Thyroid gland (tissue), 4 donors: ENCODE measurements around the gene KCNMA1. TPM values are rescaled to one million over a fixed set of nuclear protein-coding genes. Genes with fewer than 3 reads are reported as not detected.

Experiments
- DNase-seq, 2 donors: peaks; one replicate each; pipeline ENCODE4 v3.0.0-alpha.2; 2019
- H3K27ac ChIP-seq, 3 donors: fragments of 200-600 bp; sonication (generic); 1 replicate in 2 of 3; 2 replicates in 1 of 3; pipeline ENCODE4 v1.5.1; 2016 to 2019; ENCODE audit warnings: mild to moderate bottlenecking in 1 of 3, moderate library complexity in 1 of 3
- H3K27me3 ChIP-seq: fragments of 200-600 bp; sonication (generic); one replicate; pipeline ENCODE4 v1.5.1; 2019
- H3K36me3 ChIP-seq, 2 donors: fragments of 200-600 bp; sonication (generic); one replicate each; pipeline ENCODE4 v1.5.1; 2016 to 2019
- H3K4me1 ChIP-seq, 2 donors: fragments of 200-600 bp; sonication (generic); one replicate each; pipeline ENCODE4 v1.5.1; 2017 to 2019
- H3K4me3 ChIP-seq, 3 donors: fragments of 200-600 bp; sonication (generic); replicated peaks in 1 of 3; 1 replicate in 2 of 3; 2 replicates in 1 of 3; pipeline ENCODE4 v1.5.1; 2016; ENCODE audit warnings: mild to moderate bottlenecking in 1 of 3
- H3K9me3 ChIP-seq: fragments of 200-600 bp; sonication (generic); one replicate; pipeline ENCODE4 v1.5.1; 2017
- CTCF ChIP-seq, 6 experiments: fragments of 200-600 bp in 3 of 6; fragments of 450-650 bp in 3 of 6; sonication (generic) in 3 of 6; IDR thresholded peaks; one replicate each; pipeline ENCODE4 v1.5.1; 2016 to 2019; ENCODE audit warnings: antibody characterized with exemption in 6 of 6, mild to moderate bottlenecking in 2 of 6, inconsistent platforms in 1 of 6, moderate library complexity in 1 of 6
- POLR2A ChIP-seq, 2 donors: fragments of 450-650 bp; IDR thresholded peaks; one replicate each; pipeline ENCODE4 v1.6.1; 2017; ENCODE audit warnings: antibody characterized with exemption in 2 of 2, mild to moderate bottlenecking in 2 of 2, moderate library complexity in 1 of 2
- WGBS, 2 donors: methylation state at CpG; one replicate each; pipeline ENCODE4 v1.1.5; 2017; 5-methylcytosine and 5-hydroxymethylcytosine counted together
- intact Hi-C: fragments of 100-400 bp; cut with DNase I; formaldehyde crosslinking; loops from one replicate; pipeline ENCODE4 v1.15.1; 2023
- total RNA-seq, 4 donors: library from RNA; depleted of rRNA; stranded (reverse); fragments of >200 nt; gene quantifications; one replicate each; pipeline ENCODE4 v1.2.3, GENCODE V29; 2016

The KCNMA1 gene
- total RNA-seq, 4 donors from 2014 or later, result 2.5 to 5.1 (median 3.6) TPM

GRCh38 chr10:77245953-77246352 lies 391.7 kb downstream of the KCNMA1 start:
- no peak overlapping the region for H3K4me3 ChIP-seq
- TF ChIP-seq CTCF (IDR thresholded peaks at IDR 0.05), result no peak
- no peak for TF ChIP-seq POLR2A (IDR thresholded peaks at IDR 0.05)
- no peak for DNase-seq
- no peaks in the 10 kb centered on the region for H3K9me3 ChIP-seq
- peaks cover 4 to 15% of the 10 kb centered on the region in 2 donors for H3K4me1 ChIP-seq
- H3K36me3 ChIP-seq, result no peaks in the 10 kb centered on the region
- intact Hi-C loops, result no loop called here
- no peaks in the 10 kb centered on the region for H3K27me3 ChIP-seq
- no peak overlapping the region for H3K27ac ChIP-seq
- WGBS, 2 donors, result 83 to 97% methylated on average over 1 of the region's 1 CpG

- WGBS, 2 donors, result 82 to 83% methylated on average over 2 of the region's 2 CpGs
- no peak overlapping the region for H3K4me3 ChIP-seq
- H3K27ac ChIP-seq, result no peak overlapping the region
- no peaks in the 10 kb centered on the region for H3K27me3 ChIP-seq
- H3K36me3 ChIP-seq, result no peaks in the 10 kb centered on the region
- intact Hi-C loops, result no loop called here
- no peak for DNase-seq
- no peaks in the 10 kb centered on the region for H3K9me3 ChIP-seq
- no peak for TF ChIP-seq POLR2A (IDR thresholded peaks at IDR 0.05)
- no peak for TF ChIP-seq CTCF (IDR thresholded peaks at IDR 0.05)
- peaks cover 4 to 8% of the 10 kb centered on the region in 2 donors for H3K4me1 ChIP-seq
These were observed 392.9 kb downstream of the KCNMA1 start for GRCh38 chr10:77244746-77245145.

GRCh38 chr10:77244286-77244685 lies 393.3 kb downstream of the KCNMA1 start:
- H3K27ac ChIP-seq, result no peak overlapping the region
- H3K4me1 ChIP-seq, result peaks cover 4 to 6% of the 10 kb centered on the region in 2 donors
- no peak overlapping the region for H3K4me3 ChIP-seq
- WGBS, 2 donors, result 90 to 92% methylated on average over 2 of the region's 2 CpGs
- no peaks in the 10 kb centered on the region for H3K36me3 ChIP-seq
- intact Hi-C loops, result no loop called here
- no peaks in the 10 kb centered on the region for H3K9me3 ChIP-seq
- H3K27me3 ChIP-seq, result no peaks in the 10 kb centered on the region
- DNase-seq, result no peak
- no peak for TF ChIP-seq CTCF (IDR thresholded peaks at IDR 0.05)
- no peak for TF ChIP-seq POLR2A (IDR thresholded peaks at IDR 0.05)

GRCh38 chr10:77241350-77241725 lies 396.3 kb downstream of the KCNMA1 start:
- intact Hi-C loops, result no loop called here
- peaks cover 4 to 20% of the 10 kb centered on the region in 2 donors for H3K4me1 ChIP-seq
- WGBS, 2 donors, result 53 to 62% methylated on average over 3 of the region's 3 CpGs

More at GRCh38 chr10:77241350-77241725, 396.3 kb downstream of the KCNMA1 start:
- no peaks in the 10 kb centered on the region for H3K27me3 ChIP-seq
- H3K9me3 ChIP-seq, result no peaks in the 10 kb centered on the region
- TF ChIP-seq POLR2A (IDR thresholded peaks at IDR 0.05) (no peak), CTCF (IDR thresholded peaks at IDR 0.05) (no peak)
- H3K4me3 ChIP-seq, result no peak overlapping the region
- H3K27ac ChIP-seq, result no peak overlapping the region
- DNase-seq, result no peak
- H3K36me3 ChIP-seq, result no peaks in the 10 kb centered on the region
